Stimulated activated CD4-positive, alpha-beta T cell treated with anti-CD3 and anti-CD28 coated beads, TNF-alpha, amount 100 ng/mL, for 24 hours (primary cell): ENCODE measurements around the gene ACER1.
"Not testable (repeated sequence)": the region's sequence is repeated elsewhere in the genome, so short reads cannot be mapped to it uniquely, and the experiment has no call there.

Source experiments
- DNase-seq, 3 experiments: peaks; one replicate each; pipeline ENCODE4 v3.0.0-alpha.2; 2020; ENCODE audit warnings: low read depth in 3 of 3

ACER1 gene

GRCh38 chr19:6357174-6357573 lies 23.8 kb upstream of the ACER1 start:
- DNase-seq: no peak

- not testable (repeated sequence) for DNase-seq
These were observed 22.1 kb upstream of the ACER1 start for GRCh38 chr19:6355321-6356040.

GRCh38 chr19:6354098-6354674 lies 20.8 kb upstream of the ACER1 start:
- no peak for DNase-seq

GRCh38 chr19:6352381-6353165 lies 19.2 kb upstream of the ACER1 start:
- DNase-seq: no peak

- no peak for DNase-seq
These were observed 17.3 kb upstream of the ACER1 start for GRCh38 chr19:6350688-6351087.

GRCh38 chr19:6349271-6349670 lies 15.9 kb upstream of the ACER1 start:
- DNase-seq: not testable (repeated sequence)

- no peak for DNase-seq
These were observed 10.1 kb upstream of the ACER1 start for GRCh38 chr19:6343462-6343861.

GRCh38 chr19:6340493-6341201 lies 7.2 kb upstream of the ACER1 start:
- no peak for DNase-seq

- no peak for DNase-seq
These were observed 1.3 kb upstream of the ACER1 start for GRCh38 chr19:6334490-6335285.

GRCh38 chr19:6326815-6327214 lies 6.6 kb downstream of the ACER1 start:
- no peak for DNase-seq

- DNase-seq: no peak
These were observed 7.8 kb downstream of the ACER1 start for GRCh38 chr19:6325614-6326013.

GRCh38 chr19:6324757-6325156 lies 8.7 kb downstream of the ACER1 start:
- DNase-seq: no peak

- no peak for DNase-seq
These were observed 11.1 kb downstream of the ACER1 start for GRCh38 chr19:6322284-6322683.

- no peak for DNase-seq
These were observed 14.0 kb downstream of the ACER1 start for GRCh38 chr19:6319376-6319775.

- DNase-seq: peak in 1 of 3 experiments; percentile 18
These were observed 14.6 kb downstream of the ACER1 start for GRCh38 chr19:6318772-6319171.

- DNase-seq: not testable (repeated sequence)
These were observed 17.8 kb downstream of the ACER1 start for GRCh38 chr19:6315646-6316045.

- DNase-seq: no peak
These were observed 19.9 kb downstream of the ACER1 start for GRCh38 chr19:6313398-6313969.

- DNase-seq: no peak
These were observed 21.4 kb downstream of the ACER1 start for GRCh38 chr19:6312018-6312417.

GRCh38 chr19:6298413-6298812 lies 35.0 kb downstream of the ACER1 start:
- no peak for DNase-seq

- no peak for DNase-seq
These were observed 36.2 kb downstream of the ACER1 start for GRCh38 chr19:6297202-6297601.

- DNase-seq: no peak
These were observed 41.4 kb downstream of the ACER1 start for GRCh38 chr19:6292006-6292405.
